Tibial nerve (tissue), 4 donors: ENCODE results near the gene GSE1. TPM values are rescaled to one million over a fixed set of nuclear protein-coding genes. Genes with fewer than 3 reads are reported as not detected.

Experiments used
- DNase-seq, 2 donors: peaks; one replicate each; pipeline ENCODE4 v3.0.0-alpha.2; 2019; ENCODE audit warnings: low spot score in 2 of 2
- H3K27ac ChIP-seq, 4 donors: fragments of 200-600 bp; sonication (generic) in 3 of 4; one replicate each; pipeline ENCODE4 v1.5.1; 2017 to 2019; ENCODE audit warnings: mild to moderate bottlenecking in 1 of 4
- H3K27me3 ChIP-seq, 2 donors: fragments of 200-600 bp; sonication (generic) in 1 of 2; one replicate each; pipeline versions ENCODE4 v1.5.1 to v1.6.0; 2017 to 2019
- H3K36me3 ChIP-seq, 3 donors: fragments of 200-600 bp; sonication (generic); one replicate each; pipeline ENCODE4 v1.5.1; 2018 to 2019
- H3K4me1 ChIP-seq, 4 donors: fragments of 200-600 bp; sonication (generic) in 3 of 4; one replicate each; pipeline ENCODE4 v1.5.1; 2017 to 2019
- H3K4me3 ChIP-seq, 4 donors: fragments of 200-600 bp; sonication (generic) in 3 of 4; one replicate each; pipeline ENCODE4 v1.5.1; 2017 to 2019; ENCODE audit warnings: mild to moderate bottlenecking in 1 of 4, moderate library complexity in 1 of 4
- H3K9me3 ChIP-seq, 4 donors: fragments of 200-600 bp; sonication (generic) in 3 of 4; one replicate each; pipeline ENCODE4 v1.5.1; 2017 to 2019
- EP300 ChIP-seq, 2 donors: sonication (generic); formaldehyde crosslinking; IDR thresholded peaks; one replicate each; pipeline ENCODE4 v1.6.1; 2017; ENCODE audit warnings: antibody characterized with exemption in 2 of 2, mild to moderate bottlenecking in 1 of 2
- POLR2A ChIP-seq, 2 donors: fragments of 450-650 bp; IDR thresholded peaks; one replicate each; pipeline ENCODE4 v1.6.1; 2017; ENCODE audit warnings: antibody characterized with exemption in 2 of 2, mild to moderate bottlenecking in 2 of 2, moderate library complexity in 2 of 2
- WGBS, 2 donors: methylation state at CpG; one replicate each; pipeline ENCODE4 v1.1.5; 2018; 5-methylcytosine and 5-hydroxymethylcytosine counted together
- total RNA-seq, 4 donors: library from RNA; depleted of rRNA; stranded (reverse); fragments of >200 nt; gene quantifications; one replicate each; pipeline ENCODE4 v1.1.0, GENCODE V29; 2016
- TF ChIP-seq, protein P1 (sequence below), 5 experiments: fragments of 200-600 bp in 3 of 5; fragments of 450-650 bp in 2 of 5; sonication (generic) in 3 of 5; IDR thresholded peaks; one replicate each; pipeline ENCODE4 v1.5.1; 2016 to 2019; ENCODE audit warnings: antibody characterized with exemption in 5 of 5, mild to moderate bottlenecking in 3 of 5, moderate library complexity in 2 of 5

The GSE1 gene
- total RNA-seq, 4 donors from 2014 or later: 65.1 to 147 (median 83.5) TPM

- no peak for TF ChIP-seq POLR2A (IDR thresholded peaks at IDR 0.05)
- no peak for TF ChIP-seq EP300 (IDR thresholded peaks at IDR 0.05)
- TF ChIP-seq, protein P1, sequence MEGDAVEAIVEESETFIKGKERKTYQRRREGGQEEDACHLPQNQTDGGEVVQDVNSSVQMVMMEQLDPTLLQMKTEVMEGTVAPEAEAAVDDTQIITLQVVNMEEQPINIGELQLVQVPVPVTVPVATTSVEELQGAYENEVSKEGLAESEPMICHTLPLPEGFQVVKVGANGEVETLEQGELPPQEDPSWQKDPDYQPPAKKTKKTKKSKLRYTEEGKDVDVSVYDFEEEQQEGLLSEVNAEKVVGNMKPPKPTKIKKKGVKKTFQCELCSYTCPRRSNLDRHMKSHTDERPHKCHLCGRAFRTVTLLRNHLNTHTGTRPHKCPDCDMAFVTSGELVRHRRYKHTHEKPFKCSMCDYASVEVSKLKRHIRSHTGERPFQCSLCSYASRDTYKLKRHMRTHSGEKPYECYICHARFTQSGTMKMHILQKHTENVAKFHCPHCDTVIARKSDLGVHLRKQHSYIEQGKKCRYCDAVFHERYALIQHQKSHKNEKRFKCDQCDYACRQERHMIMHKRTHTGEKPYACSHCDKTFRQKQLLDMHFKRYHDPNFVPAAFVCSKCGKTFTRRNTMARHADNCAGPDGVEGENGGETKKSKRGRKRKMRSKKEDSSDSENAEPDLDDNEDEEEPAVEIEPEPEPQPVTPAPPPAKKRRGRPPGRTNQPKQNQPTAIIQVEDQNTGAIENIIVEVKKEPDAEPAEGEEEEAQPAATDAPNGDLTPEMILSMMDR (IDR thresholded peaks at IDR 0.05): no peak
- no peaks in the 10 kb centered on the region for H3K9me3 ChIP-seq
- H3K27ac ChIP-seq: no peak overlapping the region
- 88 to 90% methylated on average over 16 to 18 of the region's 26 CpGs for WGBS, 2 donors
- H3K4me1 ChIP-seq: peaks cover 0 to 31% (median 17%) of the 10 kb centered on the region in 4 donors
- no peaks in the 10 kb centered on the region for H3K27me3 ChIP-seq
- peaks cover 0 to 31% (median 0%) of the 10 kb centered on the region in 3 donors for H3K36me3 ChIP-seq
- no peak for DNase-seq
- H3K4me3 ChIP-seq: no peak overlapping the region
These were observed 35.1 kb downstream of the GSE1 start for GRCh38 chr16:85648070-85648714.

- peaks cover 0 to 33% (median 0%) of the 10 kb centered on the region in 3 donors for H3K36me3 ChIP-seq
- no peak for DNase-seq
- no peak overlapping the region for H3K4me3 ChIP-seq
- WGBS, 2 donors: 61 to 75% methylated on average over 14 of the region's 14 CpGs
- H3K9me3 ChIP-seq: no peaks in the 10 kb centered on the region
- TF ChIP-seq EP300 (IDR thresholded peaks at IDR 0.05): no peak
- TF ChIP-seq, protein P1 (IDR thresholded peaks at IDR 0.05): no peak
- no peak overlapping the region for H3K27ac ChIP-seq
- H3K4me1 ChIP-seq: peaks cover 0 to 37% (median 22%) of the 10 kb centered on the region in 4 donors
- no peaks in the 10 kb centered on the region for H3K27me3 ChIP-seq
These were observed 35.7 kb downstream of the GSE1 start for GRCh38 chr16:85648805-85649204.

DNA sequence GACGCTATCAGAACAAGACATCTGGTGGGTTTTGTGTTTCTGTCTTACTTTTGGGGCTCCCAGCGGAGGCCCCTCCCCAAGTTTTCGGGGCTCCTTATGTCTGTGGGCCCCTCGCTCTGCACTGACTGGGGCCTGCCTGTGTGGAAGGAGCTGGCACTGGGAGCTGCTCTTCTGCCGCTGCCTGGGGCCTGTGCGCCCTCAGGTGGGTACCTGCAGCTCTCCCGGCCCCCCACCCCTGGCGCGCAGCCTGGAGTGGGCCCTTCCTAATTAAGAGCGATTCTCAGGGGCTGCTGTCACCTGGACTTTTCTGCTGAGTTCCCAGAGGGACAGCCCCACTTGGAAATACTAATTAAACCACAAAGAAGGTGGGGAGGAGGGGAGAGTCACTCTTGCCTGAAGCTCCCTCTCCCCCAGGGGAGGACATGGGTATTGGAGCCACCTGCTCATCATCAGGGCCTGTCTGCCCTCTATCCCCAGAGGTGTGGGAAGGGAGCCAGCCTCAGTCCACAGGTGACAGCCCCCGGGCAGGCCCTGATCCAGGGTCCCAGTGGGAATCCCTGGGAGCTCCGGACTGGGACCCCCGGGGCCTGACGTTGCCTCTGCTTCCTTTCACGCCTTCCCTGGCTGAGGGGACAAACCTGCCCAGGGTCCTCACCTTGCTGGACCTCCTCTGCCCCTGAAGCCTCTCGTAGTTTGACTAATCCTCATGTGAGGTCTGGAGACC, 36.5 kb downstream of the GSE1 start:
- no peak for DNase-seq
- 81 to 92% methylated on average over 10 to 16 of the region's 16 CpGs for WGBS, 2 donors
- no peak overlapping the region for H3K4me3 ChIP-seq
- peaks cover 0 to 41% (median 0%) of the 10 kb centered on the region in 3 donors for H3K36me3 ChIP-seq
- H3K27me3 ChIP-seq: no peaks in the 10 kb centered on the region
- TF ChIP-seq EP300 (IDR thresholded peaks at IDR 0.05) (no peak), POLR2A (IDR thresholded peaks at IDR 0.05) (no peak)
- TF ChIP-seq, protein P1 (IDR thresholded peaks at IDR 0.05): no peak
- no peak overlapping the region for H3K27ac ChIP-seq
- H3K4me1 ChIP-seq: peaks cover 0 to 40% (median 24%) of the 10 kb centered on the region in 4 donors
- no peaks in the 10 kb centered on the region for H3K9me3 ChIP-seq

DNA sequence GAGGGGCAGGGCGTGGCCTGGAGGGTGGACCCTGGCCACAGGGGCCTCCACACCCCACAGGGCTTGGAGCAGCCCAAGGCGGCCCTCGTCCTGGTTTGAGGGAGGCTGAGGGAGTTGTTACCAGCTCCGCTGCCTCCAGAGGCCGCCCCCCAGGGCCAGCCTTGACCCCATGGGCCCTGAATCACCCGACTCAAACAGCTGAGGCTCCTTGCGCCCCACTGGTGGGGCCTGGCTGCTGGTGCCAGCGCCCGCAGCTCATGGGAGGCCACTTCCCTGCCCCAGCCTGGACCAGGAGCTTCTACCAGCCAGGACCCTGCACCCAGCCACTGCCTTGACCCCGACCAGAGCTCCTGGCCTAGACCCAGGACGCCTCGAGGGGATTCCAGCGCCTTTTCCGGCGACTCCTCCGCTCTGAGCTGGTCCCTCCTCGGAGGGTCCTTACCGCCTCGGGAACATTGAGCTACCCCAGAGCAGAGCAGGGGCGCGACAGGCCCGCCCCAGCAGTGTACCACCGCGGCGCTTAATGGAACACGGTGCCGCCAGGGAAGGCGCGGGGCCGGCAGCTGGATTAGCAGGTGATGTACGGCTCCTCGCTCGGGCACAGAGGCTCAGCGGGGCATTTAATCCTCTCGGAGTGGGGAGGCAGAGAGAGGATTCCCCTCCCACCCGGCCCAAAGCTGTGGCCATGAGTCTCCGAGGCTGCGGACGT, 37.2 kb downstream of the GSE1 start:
- Histone ChIP-seq H3K27ac (peak overlapping the region in 1 of 4 donors; percentile 54), H3K4me3 (no peak overlapping the region), H3K4me1 (peaks cover 0 to 40% (median 24%) of the 10 kb centered on the region in 4 donors)

More for the DNA sequence above, 37.2 kb downstream of the GSE1 start:
- Histone ChIP-seq H3K36me3 (peaks cover 0 to 46% (median 0%) of the 10 kb centered on the region in 3 donors), H3K27me3 (no peaks in the 10 kb centered on the region), H3K9me3 (no peaks in the 10 kb centered on the region)
- WGBS, 2 donors: 82 to 87% methylated on average over 29 to 34 of the region's 39 CpGs
- DNase-seq: no peak
- TF ChIP-seq EP300 (IDR thresholded peaks at IDR 0.05): no peak
- no peak for TF ChIP-seq POLR2A (IDR thresholded peaks at IDR 0.05)
- TF ChIP-seq, protein P1 (IDR thresholded peaks at IDR 0.05): no peak
